Body of pancreas (tissue), 4 donors: ENCODE data around the gene GOLGA8S. TPM values are rescaled to one million over a fixed set of nuclear protein-coding genes. Genes with fewer than 3 reads are reported as not detected.
"Not testable (repeated sequence)": the region's sequence is repeated elsewhere in the genome, so short reads cannot be mapped to it uniquely, and the experiment has no call there.

Source experiments
- ATAC-seq: fragments of 150-250 bp; one replicate; pipeline ENCODE4 v1.9.1; 2016
- DNase-seq, 4 donors: peaks; one replicate each; pipeline ENCODE4 v3.0.0-alpha.2; 2019
- H3K27ac ChIP-seq, 4 donors: fragments of 200-600 bp; sonication (generic); 1 replicate in 3 of 4; 2 replicates in 1 of 4; pipeline versions ENCODE4 v1.5.1 to v1.6.1; 2016 to 2019; ENCODE audit warnings: mild to moderate bottlenecking in 1 of 4, mixed read lengths in 1 of 4, moderate library complexity in 1 of 4
- H3K27me3 ChIP-seq, 2 donors: fragments of 200-600 bp; sonication (generic); one replicate each; pipeline ENCODE4 v1.6.0; 2016; ENCODE audit warnings: mild to moderate bottlenecking in 1 of 2
- H3K36me3 ChIP-seq, 2 donors: fragments of 200-600 bp; sonication (generic); replicated peaks in 1 of 2; 2 replicates each; pipeline ENCODE4 v1.5.1; 2016; ENCODE audit warnings: low read depth in 2 of 2; ENCODE audit not compliant: insufficient read depth in 1 of 2
- H3K4me1 ChIP-seq: fragments of 200-600 bp; sonication (generic); one replicate; pipeline ENCODE4 v1.6.0; 2016
- H3K4me3 ChIP-seq, 2 donors: fragments of 200-600 bp; sonication (generic); 1 replicate in 1 of 2; 2 replicates in 1 of 2; pipeline ENCODE4 v1.5.1; 2016 to 2019
- H3K9me3 ChIP-seq, 3 donors: fragments of 200-600 bp; sonication (generic); 1 replicate in 2 of 3; 2 replicates in 1 of 3; pipeline ENCODE4 v1.5.1; 2016
- POLR2A ChIP-seq, 3 donors: fragments of 450-650 bp; IDR thresholded peaks; one replicate each; pipeline ENCODE4 v1.6.1; 2016; ENCODE audit warnings: antibody characterized with exemption in 3 of 3, mild to moderate bottlenecking in 2 of 3
- WGBS, 2 donors: methylation state at CpG; one replicate each; pipeline ENCODE4 v1.1.5; 2017; 5-methylcytosine and 5-hydroxymethylcytosine counted together
- intact Hi-C: fragments of 100-400 bp; cut with DNase I; formaldehyde crosslinking; loops from one replicate; pipeline ENCODE4 v1.15.1; 2023
- total RNA-seq, 2 donors: library from RNA; depleted of rRNA; stranded (reverse); fragments of >200 nt; gene quantifications; one replicate each; pipeline ENCODE4 v1.1.0, GENCODE V29; 2016
- TF ChIP-seq, protein P1 (sequence below), 7 experiments: fragments of 450-650 bp in 4 of 7; fragments of 200-600 bp in 3 of 7; sonication (generic) in 3 of 7; IDR thresholded peaks; one replicate each; pipeline ENCODE4 v1.5.1; 2016 to 2019; ENCODE audit warnings: antibody characterized with exemption in 7 of 7

Gene GOLGA8S, protein sequence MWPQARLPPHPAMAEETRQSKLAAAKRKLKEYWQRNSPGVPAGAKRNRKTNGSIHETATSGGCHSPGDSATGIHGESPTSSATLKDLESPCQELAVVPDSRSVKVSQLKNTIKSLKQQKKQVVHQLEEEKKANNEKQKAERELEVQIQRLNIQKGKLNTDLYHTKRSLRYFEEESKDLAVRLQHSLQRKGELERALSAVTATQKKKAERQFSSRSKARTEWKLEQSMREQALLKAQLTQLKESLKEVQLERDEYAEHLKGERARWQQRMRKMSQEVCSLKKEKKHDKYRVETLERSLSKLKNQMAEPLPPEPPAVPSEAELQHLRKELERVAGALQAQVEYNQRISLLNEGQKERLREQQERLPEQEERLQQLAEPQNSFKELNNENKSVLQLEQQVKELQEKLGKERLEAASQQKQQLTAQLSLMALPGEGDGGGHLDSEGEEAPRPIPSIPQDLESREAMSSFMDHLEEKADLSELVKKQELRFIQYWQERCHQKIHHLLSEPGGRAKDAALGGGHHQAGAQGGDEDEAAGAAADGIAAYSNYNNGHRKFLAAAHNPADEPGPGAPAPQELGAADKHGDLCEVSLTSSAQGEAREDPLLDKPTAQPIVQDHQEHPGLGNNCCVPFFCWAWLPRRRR
- under 1 TPM in 1 of 2 donors, not detected in 1; under 0.01 TPM for total RNA-seq

DNA sequence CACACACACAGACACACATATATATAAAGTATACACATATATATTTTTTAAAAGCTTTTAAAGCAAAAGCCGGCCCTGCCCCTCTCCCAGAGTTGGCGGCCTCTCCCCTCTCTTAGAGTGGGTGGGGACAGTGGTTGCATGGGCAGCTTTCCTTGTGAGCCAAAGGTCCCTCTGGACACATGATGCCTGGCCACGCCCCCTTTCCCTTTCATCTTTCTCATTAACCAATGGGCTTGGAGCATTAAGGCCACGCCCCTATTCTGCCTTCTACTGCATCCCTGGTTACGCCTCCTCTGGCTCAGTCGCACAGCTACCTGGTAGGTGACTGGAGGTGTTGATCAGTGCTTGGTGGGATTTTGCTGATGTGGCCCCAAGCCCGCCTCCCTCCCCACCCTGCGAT, at the start of gene GOLGA8S:
GOLGA8S (plus strand) TSS at position 301 of the 400 bp plus-strand sequence; CDS start at position 363, 62 bp downstream.
- intact Hi-C loops, H3K4me1 ChIP-seq, ATAC-seq, DNase-seq, H3K27ac ChIP-seq, H3K4me3 ChIP-seq, H3K9me3 ChIP-seq, H3K27me3 ChIP-seq, H3K36me3 ChIP-seq: not testable (repeated sequence)
- WGBS, 2 donors, result no CpG with 5 or more reads among the region's 8 CpGs

DNA sequence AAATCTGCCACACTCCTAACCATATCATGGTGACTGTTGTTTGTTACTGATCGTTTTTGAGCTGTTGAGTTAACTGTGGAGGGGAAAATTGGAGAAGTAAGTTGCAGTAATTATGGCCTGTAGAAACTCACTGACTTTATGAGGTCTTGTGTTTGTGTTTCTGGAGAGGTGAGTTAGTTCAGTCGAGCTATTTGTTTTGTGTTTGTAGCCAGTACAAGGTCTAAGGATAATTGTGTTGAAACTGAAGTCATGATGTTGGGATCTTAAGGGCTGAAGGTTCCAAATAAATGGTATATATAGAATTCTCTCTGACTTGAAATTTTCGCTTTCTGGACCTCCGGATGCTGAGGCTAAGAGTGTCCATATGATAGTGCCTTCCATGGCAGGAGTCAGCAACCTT, 49.7 kb upstream of the GOLGA8S start:
- intact Hi-C loops, H3K36me3 ChIP-seq, H3K27ac ChIP-seq, H3K9me3 ChIP-seq, ATAC-seq, DNase-seq, H3K27me3 ChIP-seq, H3K4me3 ChIP-seq: not testable (repeated sequence)
- peaks cover 23% of the 10 kb centered on the region for H3K4me1 ChIP-seq
- 37 to 51% methylated on average over 4 of the region's 4 CpGs for WGBS, 2 donors

DNA sequence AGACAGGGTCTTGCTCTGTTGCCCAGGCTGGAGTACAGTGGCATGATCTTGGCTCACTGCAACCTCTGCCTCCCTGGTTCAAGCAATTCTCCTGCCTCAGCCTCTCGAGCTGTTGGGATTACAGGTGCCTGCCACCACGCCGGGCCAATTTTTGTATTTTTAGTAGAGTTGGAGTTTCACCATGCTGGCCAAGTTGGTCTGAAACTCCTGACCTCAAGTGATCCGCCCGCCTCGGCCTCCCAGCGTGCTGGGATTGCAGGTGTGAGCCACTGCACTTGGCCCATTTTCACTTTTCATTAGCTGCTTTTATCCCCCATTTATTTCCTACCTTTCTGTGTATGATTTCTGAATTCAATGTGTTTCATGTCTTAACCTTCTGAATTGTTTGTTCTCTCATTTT, 48.6 kb upstream of the GOLGA8S start:
- H3K36me3 ChIP-seq, result peaks cover 0 to 11% of the 10 kb centered on the region in 2 donors
- H3K27ac ChIP-seq, H3K4me3 ChIP-seq, H3K27me3 ChIP-seq, intact Hi-C loops, DNase-seq, ATAC-seq, H3K9me3 ChIP-seq: not testable (repeated sequence)
- 91 to 97% methylated on average over 7 of the region's 7 CpGs for WGBS, 2 donors
- peaks cover 23% of the 10 kb centered on the region for H3K4me1 ChIP-seq

DNA sequence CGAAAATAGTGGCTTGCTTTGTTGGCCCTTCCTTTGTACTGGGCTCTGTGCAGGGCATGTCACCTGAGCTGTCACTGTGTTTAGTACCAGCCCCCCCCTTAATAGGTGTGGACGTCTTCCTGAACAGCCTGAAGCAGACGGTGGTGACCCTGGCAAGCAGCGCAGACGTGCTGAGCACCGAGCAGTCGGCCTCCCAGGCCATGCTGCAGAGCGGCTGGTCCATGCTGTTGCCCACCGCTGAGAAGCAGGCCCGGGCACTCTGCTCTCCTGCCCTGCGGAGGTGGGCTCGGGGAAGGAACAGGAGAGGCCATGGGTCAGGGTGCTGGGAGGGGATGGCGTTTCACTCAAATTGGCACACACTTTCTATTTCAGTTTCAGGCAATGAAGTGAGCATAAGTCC, 43.3 kb upstream of the GOLGA8S start:
- H3K4me3 ChIP-seq, DNase-seq, ATAC-seq, intact Hi-C loops, H3K4me1 ChIP-seq, H3K9me3 ChIP-seq, H3K27ac ChIP-seq, H3K27me3 ChIP-seq: not testable (repeated sequence)
- WGBS, 2 donors, result 54 to 80% methylated on average over 3 to 13 of the region's 13 CpGs
- H3K36me3 ChIP-seq, result peaks cover 0 to 13% of the 10 kb centered on the region in 2 donors

DNA sequence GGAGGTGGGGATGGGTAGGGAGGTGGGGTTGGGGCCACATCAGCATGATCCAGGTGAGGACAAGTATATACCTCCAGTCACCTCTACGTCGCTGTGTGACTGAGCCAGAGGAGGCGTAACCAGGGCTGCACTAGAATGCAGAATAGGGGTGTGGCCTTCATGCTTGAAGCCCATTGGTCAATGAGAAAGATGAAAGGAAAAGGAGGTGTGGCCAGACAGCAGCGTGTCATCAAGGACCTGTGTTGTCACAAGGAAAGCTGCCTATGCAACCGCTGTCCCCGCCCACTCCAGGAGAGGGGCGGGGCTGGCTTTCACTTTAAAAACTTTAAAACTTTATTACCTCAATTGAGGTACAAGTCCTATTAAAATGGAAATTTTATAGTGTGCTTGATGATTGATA, 20.5 kb upstream of the GOLGA8S start, which contains the start of gene GOLGA6L26:
GOLGA6L26 (minus strand) TSS at position 101 of the 400 bp plus-strand sequence; CDS start at position 40, 61 bp downstream.
- ATAC-seq, H3K27me3 ChIP-seq, H3K4me3 ChIP-seq, intact Hi-C loops, DNase-seq, H3K9me3 ChIP-seq, H3K4me1 ChIP-seq, H3K27ac ChIP-seq, H3K36me3 ChIP-seq: not testable (repeated sequence)
- no CpG with 5 or more reads among the region's 7 CpGs for WGBS, 2 donors

DNA sequence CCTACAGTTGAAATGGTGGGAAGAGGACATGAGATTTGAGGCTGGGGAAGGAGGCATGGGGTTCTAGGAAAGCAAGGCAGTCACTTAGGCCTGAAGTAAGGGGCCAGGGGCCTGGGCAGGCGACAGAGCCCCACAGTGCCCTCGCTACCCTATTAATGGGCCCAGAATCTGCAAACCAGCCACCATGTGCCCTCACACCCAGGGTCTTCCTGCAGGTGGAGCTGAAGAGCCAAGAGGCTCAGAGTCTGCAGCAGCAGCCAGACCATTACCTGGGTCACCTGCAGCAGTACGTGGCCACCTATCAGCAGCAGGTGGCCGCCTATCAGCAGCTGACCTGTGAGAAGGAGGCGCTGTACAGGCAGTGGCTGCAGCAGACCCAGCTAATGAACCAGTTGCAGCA, 8.1 kb downstream of the GOLGA8S start:
- H3K36me3 ChIP-seq, ATAC-seq, H3K9me3 ChIP-seq, H3K27ac ChIP-seq, H3K4me1 ChIP-seq, H3K4me3 ChIP-seq, intact Hi-C loops, H3K27me3 ChIP-seq: not testable (repeated sequence)
- peak in 2 of 4 donors; percentile 24 to 35 for DNase-seq
- no CpG with 5 or more reads among the region's 5 CpGs for WGBS, 2 donors

DNA sequence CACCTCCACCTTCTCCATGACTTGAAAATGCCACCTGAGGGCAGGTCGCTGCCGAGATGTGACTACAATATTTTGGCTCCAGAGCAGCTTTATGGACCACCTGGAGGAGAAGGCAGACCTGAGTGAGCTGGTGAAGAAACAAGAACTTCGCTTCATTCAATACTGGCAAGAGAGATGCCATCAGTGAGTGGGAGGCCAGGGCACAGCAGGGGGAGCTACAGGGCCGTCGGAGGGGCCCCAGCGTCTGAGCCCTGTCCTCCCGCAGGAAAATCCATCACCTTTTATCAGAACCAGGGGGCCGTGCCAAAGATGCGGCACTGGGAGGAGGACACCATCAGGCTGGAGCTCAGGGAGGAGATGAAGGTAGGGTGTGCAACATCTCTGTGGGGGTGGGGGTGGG, 9.7 kb downstream of the GOLGA8S start:
- H3K36me3 ChIP-seq, DNase-seq, H3K9me3 ChIP-seq, H3K4me3 ChIP-seq, ATAC-seq, H3K4me1 ChIP-seq, H3K27ac ChIP-seq, intact Hi-C loops, H3K27me3 ChIP-seq: not testable (repeated sequence)
- 80 to 100% methylated on average over 1 of the region's 9 CpGs for WGBS, 2 donors

DNA sequence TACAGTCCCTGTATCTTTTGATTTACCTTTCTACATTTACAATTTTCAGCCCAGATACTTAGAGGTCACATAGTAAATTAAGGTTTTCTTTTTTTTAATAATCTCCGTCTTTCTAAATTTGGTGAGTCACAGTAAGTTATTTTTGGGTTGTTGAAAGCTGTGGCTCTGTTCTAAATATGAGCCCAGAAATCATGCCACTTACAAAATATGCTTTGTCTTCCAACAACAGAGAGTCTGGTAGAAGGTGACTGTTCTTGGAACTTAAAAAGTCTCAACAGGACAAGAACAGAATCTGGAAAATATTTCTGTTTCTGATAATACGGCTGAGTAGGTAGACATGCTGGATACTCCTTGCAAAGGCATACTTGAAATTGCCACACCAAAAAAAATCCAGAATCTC, 16.0 kb downstream of the GOLGA8S start:
- DNase-seq, result no peak
- Histone ChIP-seq H3K27ac (no peak overlapping the region), H3K4me3 (no peak overlapping the region), H3K36me3 (no peaks in the 10 kb centered on the region), H3K9me3 (no peaks in the 10 kb centered on the region), H3K4me1 (no peaks in the 10 kb centered on the region), H3K27me3 (no peaks in the 10 kb centered on the region)
- WGBS, 2 donors, result 64 to 81% methylated on average over 2 of the region's 2 CpGs
- no peak for TF ChIP-seq POLR2A (IDR thresholded peaks at IDR 0.05)
- TF ChIP-seq, protein P1, sequence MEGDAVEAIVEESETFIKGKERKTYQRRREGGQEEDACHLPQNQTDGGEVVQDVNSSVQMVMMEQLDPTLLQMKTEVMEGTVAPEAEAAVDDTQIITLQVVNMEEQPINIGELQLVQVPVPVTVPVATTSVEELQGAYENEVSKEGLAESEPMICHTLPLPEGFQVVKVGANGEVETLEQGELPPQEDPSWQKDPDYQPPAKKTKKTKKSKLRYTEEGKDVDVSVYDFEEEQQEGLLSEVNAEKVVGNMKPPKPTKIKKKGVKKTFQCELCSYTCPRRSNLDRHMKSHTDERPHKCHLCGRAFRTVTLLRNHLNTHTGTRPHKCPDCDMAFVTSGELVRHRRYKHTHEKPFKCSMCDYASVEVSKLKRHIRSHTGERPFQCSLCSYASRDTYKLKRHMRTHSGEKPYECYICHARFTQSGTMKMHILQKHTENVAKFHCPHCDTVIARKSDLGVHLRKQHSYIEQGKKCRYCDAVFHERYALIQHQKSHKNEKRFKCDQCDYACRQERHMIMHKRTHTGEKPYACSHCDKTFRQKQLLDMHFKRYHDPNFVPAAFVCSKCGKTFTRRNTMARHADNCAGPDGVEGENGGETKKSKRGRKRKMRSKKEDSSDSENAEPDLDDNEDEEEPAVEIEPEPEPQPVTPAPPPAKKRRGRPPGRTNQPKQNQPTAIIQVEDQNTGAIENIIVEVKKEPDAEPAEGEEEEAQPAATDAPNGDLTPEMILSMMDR (IDR thresholded peaks at IDR 0.05), result no peak
- no peak for ATAC-seq
- intact Hi-C loops, result no loop called here

DNA sequence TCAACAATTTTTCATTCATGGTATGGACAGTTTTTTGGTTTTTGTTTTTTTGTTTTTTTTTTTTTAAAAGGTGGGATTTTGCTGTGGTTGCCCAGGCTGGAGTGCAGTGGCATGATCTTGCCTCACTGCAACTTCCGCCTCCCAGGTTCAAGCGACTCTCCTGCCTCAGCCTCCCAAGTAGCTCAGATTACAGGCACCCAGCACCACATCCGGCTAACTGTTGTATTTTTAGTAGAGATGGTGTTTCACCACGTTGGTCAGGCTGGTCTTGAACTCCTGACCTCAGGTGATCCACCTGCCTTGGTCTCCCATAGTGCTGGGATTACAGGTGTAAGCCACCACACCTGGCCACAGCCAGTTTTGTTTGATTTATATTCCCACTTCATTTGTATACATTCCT, 16.6 kb downstream of the GOLGA8S start:
- H3K9me3 ChIP-seq, H3K4me3 ChIP-seq, DNase-seq, H3K36me3 ChIP-seq, H3K27me3 ChIP-seq, H3K27ac ChIP-seq, H3K4me1 ChIP-seq, intact Hi-C loops, ATAC-seq: not testable (repeated sequence)
- 71 to 74% methylated on average over 4 of the region's 4 CpGs for whole genome bisulfite sequencing, 2 donors

DNA sequence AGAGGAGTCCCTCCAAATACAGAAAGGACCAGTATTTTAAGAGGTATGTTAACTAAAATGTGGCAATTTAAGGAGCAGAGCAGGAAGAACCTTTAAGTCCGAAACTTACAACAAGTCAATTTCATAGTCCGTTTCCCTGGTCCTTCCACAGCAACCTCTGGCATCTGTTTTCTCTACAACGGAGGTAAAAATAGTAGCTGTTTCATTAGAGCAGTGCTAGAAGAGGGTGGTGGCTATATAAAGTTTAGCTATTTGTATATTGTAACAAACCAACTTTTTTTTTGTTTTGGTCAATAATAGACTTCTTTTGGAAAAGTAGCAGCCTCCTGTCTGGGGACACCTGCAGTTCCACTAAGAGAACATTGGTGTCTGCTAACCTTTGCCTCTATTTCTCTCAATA, 17.3 kb downstream of the GOLGA8S start:
- WGBS, 2 donors, result 61 to 77% methylated on average over 3 of the region's 3 CpGs

More for the DNA sequence above, 17.3 kb downstream of the GOLGA8S start:
- H3K27me3 ChIP-seq, H3K4me1 ChIP-seq, H3K4me3 ChIP-seq, intact Hi-C loops, DNase-seq, H3K36me3 ChIP-seq, H3K9me3 ChIP-seq, ATAC-seq, H3K27ac ChIP-seq: not testable (repeated sequence)
